ENCODE results near the gene BEND7.

Gene BEND7

GRCh38 chr10:13520194-13520593 is 8.6 kb downstream of the BEND7 start:
- no peak for DNase-seq (ENCODE audit: low spot score)

DNA sequence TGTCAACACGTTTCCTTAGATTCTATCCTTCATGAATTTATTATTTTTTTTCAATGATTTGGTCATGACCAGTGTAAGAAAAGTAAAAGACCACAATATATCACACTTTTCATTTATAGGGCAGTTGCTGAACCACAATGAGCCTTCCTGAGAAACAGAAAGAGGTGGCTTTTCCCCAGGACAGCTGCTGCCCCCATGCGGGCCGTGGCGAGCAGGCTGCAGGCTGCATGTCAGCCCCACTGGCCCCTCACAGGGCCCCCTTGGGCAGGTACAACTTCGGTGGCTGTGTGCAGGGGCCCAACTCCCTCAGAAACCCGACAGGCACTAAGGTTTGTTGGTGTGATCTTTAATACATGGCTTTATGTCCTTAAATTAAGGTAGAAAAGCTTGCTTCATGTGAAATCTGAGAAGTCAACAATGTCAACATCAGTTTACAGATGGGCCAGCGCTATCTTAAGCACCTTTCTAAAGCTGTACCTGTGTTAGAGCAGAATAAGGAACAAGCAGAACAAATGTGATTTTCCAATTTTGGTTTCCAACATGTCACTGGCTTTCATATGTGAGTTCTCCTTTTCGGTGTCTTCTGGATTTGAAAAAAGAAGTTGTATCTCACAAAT is 10.6 kb downstream of the BEND7 start:
- no peak for DNase-seq (ENCODE audit: low spot score)

GRCh38 chr10:13517675-13518074 is 11.1 kb downstream of the BEND7 start:
- DNase-seq (ENCODE audit: low spot score): no peak

GRCh38 chr10:13516176-13516575 is 12.6 kb downstream of the BEND7 start:
- no peak for DNase-seq (ENCODE audit: low spot score)

- DNase-seq (ENCODE audit: low spot score): no peak
Observed at GRCh38 chr10:13515467-13515866, 13.3 kb downstream of the BEND7 start.

GRCh38 chr10:13514296-13514695 is 14.5 kb downstream of the BEND7 start:
- DNase-seq (ENCODE audit: low spot score): no peak

GRCh38 chr10:13512564-13512963 is 16.2 kb downstream of the BEND7 start:
- no peak for DNase-seq (ENCODE audit: low spot score)

GRCh38 chr10:13511409-13511808 is 17.4 kb downstream of the BEND7 start:
- DNase-seq (ENCODE audit: low spot score): no peak

DNA sequence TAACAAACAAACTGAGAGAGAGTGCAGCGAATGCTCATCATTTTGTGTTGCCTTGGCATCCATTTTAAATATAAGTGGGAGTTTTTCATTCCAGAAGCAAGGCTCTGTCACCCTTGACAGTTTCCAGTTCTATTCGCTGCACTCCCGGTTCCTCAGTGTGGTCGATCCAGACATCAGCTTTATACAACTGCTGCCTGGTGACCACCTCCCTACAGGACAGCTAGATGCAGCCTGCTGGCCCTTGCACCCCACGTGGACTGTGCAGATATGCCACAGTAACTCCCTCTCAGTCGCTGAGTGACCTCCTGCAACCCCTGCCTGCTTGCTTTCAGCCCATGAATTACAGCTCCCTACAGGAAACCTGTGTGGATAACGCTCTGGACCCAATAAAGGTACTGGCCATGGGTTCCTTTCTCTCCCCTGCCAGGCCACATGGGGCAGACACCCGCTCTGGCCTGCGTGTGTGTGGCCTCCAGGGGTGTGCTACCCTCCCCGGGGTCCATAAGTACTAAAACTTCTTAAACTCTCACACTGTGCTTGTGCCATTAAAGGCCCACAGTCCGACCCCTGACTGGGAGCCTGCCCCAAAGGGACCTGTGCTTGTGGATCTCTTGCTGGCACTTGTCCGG is 23.6 kb downstream of the BEND7 start:
- no peak for DNase-seq (ENCODE audit: low spot score)

GRCh38 chr10:13503745-13504463 is 24.9 kb downstream of the BEND7 start:
- no peak for DNase-seq (ENCODE audit: low spot score)

DNA sequence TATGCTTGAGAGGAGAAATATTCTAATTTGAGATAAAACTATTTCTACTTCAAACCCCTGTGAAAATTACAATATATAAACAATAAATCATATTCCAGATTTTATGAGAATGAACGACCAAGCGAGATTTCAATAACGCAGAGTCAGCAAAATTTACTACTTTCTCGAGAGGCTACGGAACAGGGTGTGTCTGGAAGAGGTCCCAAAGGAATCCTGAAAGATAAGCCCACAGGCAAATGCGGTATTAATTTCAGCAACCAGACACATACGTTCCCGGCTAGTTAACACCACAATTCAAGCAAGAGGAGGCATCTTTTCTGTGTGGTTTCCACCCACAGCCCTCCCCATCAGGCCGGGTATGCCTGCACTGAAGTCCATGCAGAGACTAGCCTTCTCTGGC is 26.4 kb downstream of the BEND7 start:
- DNase-seq (ENCODE audit: low spot score): no peak

DNA sequence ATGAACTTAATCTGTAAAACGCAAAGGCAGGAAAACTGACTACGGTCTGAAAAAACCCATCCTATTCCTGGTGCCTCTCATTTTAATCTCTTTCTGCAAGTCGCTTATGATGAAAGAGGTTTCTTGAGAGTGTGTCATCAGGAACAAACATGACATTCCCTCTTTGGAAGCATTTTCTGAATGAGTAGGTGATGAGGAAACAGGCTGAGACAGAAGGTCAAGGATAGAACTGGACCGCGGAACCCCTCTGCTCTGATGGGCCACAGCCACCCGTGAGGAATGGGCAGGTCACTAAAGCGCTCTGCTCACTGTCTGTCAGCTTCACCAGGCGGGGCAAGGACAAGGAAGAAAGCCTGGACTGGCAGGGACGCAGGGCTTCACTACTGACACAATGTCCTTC is 28.6 kb downstream of the BEND7 start:
- no peak for DNase-seq (ENCODE audit: low spot score)

- no peak for DNase-seq (ENCODE audit: low spot score)
Observed at GRCh38 chr10:13499150-13499549, 29.7 kb downstream of the BEND7 start.

- DNase-seq (ENCODE audit: low spot score): no peak
Observed at GRCh38 chr10:13496931-13497330, 31.9 kb downstream of the BEND7 start.

GRCh38 chr10:13496164-13496563 is 32.6 kb downstream of the BEND7 start:
- no peak for DNase-seq (ENCODE audit: low spot score)

- peak; percentile 14 for DNase-seq (ENCODE audit: low spot score)
Observed at GRCh38 chr10:13492493-13493180, 36.2 kb downstream of the BEND7 start.

DNA sequence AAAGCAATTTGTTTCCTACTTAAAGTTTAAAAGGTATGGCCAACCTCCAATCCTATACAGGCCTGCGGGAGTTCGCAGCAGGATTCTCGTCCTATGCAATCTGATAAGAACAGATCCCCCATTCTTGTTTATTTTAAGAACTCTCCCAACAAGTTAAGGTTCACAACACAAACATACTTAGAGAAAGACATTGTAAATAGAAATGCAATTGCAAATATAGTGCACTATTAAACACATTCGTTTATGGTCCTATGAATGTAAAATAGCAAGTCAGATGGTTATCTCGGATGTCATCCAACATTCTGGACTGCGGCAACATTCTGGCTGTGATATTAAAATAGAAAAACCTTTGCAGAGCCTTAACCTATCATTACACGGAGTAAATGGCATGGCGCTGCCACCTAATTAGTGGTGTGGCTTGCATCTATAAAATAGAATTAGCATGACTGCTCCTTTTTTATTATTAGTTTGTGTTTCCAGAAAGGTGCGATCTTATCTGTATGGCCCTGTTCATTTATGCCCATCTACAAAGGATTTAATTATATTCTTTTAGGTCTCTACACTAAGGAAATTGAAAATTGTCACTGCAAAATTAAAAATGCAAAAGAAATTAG is 37.0 kb downstream of the BEND7 start:
- DNase-seq (ENCODE audit: low spot score): no peak

- DNase-seq (ENCODE audit: low spot score): no peak
Observed at GRCh38 chr10:13490503-13490902, 38.3 kb downstream of the BEND7 start.

DNA sequence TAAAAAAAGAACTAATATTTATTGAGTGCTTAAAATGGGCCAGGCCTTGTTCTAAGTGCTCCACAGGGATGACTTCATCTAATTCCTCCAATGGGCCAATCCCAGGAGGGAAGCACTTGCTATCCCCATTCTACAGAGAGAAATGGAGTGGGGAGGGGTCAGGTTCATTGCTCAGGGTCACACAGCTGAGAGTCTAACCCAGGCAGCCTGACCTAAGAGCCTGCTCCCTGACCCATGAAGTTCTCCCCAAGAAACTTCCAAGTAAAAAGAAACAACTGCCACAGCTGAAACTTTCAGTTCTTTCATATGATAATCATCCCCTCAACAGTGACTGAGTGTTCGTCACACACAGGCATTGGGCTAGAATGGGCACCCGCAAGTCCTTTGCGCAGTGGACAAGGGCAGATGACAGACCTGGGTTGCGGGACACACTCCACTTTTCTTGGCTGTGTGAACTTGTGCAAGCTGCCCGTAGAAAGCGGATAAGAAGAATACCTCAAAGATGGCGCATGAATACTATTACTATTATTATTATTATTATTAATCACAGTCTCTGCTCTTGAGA is 39.7 kb downstream of the BEND7 start:
- no peak for DNase-seq (ENCODE audit: low spot score)

- DNase-seq (ENCODE audit: low spot score): no peak
Observed at GRCh38 chr10:13485623-13486022, 43.2 kb downstream of the BEND7 start.

- no peak for DNase-seq (ENCODE audit: low spot score)
Observed at GRCh38 chr10:13483951-13484350, 44.9 kb downstream of the BEND7 start.

GRCh38 chr10:13483073-13483472 is 45.7 kb downstream of the BEND7 start:
- DNase-seq (ENCODE audit: low spot score): no peak
